ELF-1 (cell line): ENCODE data around the gene TCAF1.
"Not testable (repeated sequence)": the region's sequence is repeated elsewhere in the genome, so short reads cannot be mapped to it uniquely, and the experiment has no call there.

Source experiments
- DNase-seq: peaks from one replicate; pipeline ENCODE4 v3.0.0-alpha.2; 2016; ENCODE audit warnings: low read depth, low spot score

The TCAF1 gene

DNA sequence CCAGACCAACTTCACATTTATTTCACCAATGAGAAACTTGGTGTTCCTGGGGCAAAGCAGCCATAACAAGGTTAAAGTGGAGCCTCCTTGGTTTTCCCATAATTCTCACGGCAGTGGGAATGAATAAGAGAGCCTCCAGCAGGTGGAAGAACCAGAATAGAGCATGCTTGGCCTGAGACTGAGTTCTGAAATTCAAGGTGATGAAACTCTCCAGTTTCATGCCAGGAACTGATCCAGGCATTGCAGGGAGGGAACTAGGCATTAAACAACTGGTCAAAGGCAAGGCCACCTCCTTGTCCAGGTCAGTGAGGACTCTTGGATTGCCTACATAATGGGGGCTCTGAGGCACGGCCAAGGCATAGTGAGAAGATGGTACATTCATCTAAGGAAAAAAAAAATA is 44.0 kb downstream of the TCAF1 start:
- not testable (repeated sequence) for DNase-seq

DNA sequence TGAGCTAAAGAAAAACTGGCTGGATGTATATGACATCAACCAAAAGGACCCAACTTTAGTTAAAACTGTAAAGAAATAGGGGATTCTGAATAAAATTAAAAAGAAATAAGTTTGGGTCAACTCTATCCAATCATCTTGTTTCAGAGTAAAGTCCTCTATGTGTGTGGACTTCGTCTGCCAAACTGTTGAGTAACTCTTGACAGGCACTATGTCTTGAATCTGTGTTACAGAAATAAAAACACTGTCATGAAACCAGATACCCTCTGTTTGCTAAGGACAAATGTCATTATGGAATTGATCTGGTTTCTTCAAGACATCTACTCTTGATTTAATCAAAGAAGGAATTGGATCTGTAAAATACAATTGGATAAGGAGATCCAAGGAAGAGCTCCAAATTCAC is 46.5 kb downstream of the TCAF1 start:
- DNase-seq = not testable (repeated sequence)

DNA sequence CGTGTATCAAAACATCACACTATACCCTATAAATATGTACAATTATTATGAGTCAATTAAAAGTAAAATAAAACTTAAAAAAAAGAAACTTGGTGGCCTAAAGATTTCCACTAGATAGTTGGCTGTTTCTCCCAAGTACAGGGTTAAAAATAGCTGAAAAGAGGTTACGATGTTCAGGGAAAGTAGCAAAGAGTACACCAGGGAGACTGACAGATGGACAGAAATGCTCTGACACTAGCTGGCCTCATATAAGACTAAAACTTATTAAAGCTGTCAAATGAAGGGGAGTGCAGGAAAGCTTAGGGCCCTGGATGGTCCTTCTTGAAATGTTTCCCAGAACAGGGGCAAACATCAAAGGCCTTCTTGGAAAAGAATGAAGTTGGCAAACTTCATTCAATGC is 51.3 kb downstream of the TCAF1 start:
- no peak for DNase-seq

DNA sequence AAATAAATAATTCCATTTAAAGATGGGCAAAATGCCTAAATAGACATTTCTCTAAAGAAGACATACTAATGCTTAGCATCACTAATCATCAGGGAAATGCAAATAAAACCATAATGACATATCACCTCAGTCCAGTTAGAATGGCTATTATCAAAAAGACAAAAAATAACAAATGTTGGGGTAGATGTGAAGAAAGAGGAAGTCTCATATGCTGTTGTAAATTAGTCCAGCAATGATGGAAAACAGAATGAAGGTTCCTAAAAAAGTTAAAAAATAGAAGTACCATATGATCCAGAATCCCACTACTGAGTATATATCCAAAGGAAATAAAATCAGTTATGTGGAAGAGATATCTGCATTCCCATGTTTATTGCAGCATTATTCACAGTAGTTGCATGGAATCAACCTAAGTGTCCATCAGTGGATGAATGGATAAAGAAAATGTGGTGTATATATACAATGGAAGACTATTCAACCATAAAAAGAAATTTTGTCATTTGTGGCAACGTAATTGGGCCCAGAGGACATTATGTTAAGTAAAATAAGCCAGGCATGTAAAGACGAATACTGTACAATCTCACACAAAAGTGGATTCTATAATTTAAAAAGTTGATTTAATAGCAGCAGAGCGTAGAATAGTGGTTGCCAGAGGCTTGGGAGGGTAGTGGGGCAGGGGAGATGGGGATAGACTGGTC is 52.0 kb downstream of the TCAF1 start:
- no peak for DNase-seq

DNA sequence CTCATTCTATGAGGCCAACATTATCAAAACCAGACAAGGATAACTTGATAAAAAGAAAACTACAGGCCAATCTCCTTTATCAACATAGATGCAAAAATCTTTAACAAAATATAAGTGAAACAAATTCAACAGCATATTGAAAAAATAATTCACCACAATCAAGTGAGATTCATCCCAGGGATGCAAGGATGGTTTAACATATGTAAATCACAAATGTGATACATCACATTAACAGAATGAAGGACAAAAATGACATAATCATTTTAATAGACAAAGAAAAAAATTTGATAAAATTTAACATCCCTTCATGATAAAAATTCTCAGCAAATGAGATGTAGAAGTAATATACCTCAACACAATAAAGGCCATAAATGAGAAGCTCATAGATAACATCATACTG is 53.8 kb downstream of the TCAF1 start:
- DNase-seq = no peak

DNA sequence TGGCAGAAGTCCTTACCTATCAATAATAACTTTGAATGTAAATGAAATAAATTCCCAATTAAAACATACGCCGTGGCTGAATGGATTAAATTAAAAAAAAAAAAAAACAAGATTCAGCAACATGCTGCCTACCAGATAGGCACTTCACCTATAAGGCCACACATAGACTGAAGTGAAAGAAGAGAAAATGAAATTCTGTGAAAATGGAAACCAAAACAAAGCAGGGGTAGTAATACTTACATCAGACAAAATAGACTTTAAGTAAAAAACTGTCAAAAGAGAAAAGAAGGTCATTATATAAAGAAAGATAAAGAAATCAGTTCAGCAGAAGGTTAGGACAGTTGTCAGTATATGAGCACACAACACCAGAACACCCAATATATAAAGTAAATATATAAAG is 55.3 kb downstream of the TCAF1 start:
- no peak for DNase-seq

DNA sequence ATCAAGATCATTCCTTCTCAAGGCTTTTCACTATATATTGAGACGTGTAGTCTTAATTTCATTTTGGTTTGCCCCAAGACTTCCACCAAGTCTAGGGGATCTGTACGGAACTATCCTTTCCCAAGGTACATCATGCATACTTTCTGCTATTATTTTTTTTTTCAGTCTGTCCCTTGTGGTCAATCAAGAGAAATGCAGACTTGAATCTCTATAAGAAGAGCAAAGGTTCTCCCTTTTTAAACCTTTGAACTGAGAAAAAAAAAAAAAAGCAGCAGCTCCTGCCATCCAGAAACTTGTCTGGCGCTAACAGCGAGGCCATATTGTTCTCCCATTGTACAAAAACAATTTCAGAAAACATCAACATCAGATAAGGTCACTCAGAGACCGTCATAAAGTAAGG is 60.3 kb downstream of the TCAF1 start:
- not testable (repeated sequence) for DNase-seq

DNA sequence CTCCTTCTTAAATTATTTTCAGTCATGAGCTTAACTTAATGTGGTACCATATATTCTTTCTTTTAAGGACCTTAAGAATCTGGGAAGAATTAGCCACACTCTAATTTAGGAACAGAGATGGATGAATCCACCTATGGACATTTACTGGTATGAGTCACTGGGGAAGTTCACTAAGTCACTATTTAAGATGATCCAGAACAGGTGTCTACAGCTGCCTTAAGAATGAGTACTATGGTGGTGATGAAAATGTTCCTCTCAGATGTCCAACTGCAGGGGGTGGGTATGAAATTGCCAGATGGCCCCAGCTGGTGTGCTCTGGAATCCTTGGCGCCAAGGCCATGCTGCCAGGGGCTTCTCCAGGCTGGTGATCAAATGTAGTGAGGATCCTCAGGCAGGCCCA is 61.9 kb downstream of the TCAF1 start:
- DNase-seq = not testable (repeated sequence)

DNA sequence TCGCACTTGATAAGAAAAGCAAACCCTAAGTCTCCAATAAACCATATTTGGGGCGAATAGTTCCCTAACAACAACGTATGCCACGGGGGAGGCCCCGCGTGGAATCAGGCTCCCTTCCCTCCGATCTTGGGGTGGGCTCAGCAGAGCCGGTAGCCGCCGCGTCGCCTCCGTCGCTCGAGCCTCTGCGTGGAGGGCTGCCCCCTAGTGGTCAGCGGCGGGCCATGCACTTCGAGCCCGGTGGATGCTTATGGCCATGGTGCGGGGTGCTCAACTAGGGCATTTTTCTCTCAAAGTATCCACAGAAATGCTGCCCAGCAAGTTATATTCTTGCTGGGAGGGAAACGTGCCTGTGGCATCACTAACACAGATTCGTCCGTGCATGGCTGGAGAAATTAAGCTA is 64.8 kb downstream of the TCAF1 start:
- not testable (repeated sequence) for DNase-seq

DNA sequence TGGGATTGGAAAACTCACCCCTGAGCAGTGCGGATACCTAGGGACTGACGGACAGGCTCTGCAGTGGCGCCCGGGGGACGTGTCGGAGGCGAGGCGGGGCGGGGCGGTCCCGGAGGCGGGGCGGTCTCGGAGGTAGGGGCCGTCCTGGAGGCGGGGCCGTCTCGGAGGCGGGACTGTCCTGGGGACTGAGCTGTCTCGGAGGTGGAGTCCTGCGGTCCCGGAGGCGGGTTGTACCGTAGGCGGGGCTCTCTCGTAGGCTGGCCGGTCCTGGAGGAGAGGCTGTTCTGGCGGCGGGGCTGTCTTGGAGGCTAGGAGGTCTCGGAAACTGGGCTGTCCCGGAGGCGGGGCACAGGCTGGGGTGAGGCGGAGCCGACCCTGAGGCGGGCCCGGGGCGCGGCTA is 65.4 kb downstream of the TCAF1 start:
- DNase-seq = not testable (repeated sequence)

DNA sequence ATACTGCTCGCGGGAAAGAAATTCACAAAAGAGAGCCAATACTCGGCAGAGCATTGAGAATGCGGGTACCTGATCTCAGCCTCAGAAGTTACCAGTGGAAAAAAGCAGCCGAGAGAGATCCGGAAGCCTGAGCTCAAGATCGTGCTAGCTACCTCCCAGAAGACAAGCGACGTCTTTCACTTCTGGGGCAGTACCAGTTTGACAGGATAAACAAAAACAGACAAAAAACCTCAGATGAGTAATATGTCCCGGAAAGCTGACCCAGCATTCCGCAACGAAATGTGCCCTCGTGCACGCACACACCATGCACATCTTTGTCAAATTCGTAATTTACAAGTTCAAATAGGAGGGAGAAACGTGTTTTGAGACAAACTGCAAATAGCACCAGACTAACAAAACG is 65.9 kb downstream of the TCAF1 start:
- not testable (repeated sequence) for DNase-seq

DNA sequence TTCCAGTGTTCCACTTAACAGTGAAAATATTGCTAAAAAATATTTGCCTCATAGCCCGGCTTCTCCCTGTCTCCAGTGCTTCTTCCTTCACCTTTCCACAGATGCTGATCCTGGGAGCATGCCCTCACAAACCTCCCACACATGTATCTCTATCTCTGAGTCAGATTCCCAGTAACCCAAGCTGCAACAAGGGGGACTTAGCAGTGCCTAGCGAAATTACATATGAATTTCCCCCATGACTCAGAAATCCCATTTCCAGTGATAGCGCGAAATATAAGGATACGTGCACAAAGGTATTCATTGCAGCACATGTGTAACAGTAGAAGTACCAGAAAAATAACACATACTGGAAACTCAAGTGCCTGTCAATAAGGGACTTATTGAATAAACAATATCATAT is 75.4 kb downstream of the TCAF1 start:
- DNase-seq = not testable (repeated sequence)

DNA sequence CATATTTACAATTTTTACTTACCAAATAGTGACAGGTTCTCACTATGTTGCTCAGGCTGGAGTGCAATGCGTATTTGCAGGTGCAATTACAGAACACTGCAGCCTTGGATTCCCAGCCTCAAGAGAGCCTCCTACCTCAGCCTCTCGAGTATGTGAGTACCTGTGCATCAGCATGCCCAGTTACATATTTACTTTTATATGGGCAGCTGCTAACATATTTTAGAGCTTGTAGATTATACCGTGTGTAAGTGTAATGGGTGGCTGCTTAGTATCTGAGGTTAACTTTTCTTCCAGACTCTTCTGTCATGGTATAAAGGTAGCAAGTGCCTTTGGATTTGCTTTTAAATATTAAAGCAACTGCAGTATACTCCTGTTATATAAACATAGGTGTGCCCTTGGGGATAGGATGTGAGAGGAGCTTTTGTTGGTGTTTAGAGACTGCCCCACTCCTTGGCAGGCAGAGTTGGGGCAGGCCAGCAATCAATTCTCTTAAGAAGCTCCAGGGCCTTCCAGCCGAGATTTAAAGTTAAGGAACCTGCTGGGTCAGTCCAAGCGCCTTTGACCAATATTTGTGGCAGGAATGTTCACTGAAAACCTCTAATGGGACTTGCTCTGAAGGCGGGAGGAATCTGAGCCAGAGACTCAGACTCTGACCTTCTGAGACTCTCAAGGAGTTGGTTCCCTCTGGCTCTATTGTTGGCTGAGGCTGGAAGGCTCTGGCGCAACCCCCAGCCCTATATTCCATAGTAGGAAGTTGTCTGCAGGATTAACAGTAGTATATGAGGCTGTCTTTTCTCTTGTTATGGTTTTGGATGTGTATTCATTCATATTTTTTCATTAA is 77.5 kb downstream of the TCAF1 start:
- not testable (repeated sequence) for DNase-seq

DNA sequence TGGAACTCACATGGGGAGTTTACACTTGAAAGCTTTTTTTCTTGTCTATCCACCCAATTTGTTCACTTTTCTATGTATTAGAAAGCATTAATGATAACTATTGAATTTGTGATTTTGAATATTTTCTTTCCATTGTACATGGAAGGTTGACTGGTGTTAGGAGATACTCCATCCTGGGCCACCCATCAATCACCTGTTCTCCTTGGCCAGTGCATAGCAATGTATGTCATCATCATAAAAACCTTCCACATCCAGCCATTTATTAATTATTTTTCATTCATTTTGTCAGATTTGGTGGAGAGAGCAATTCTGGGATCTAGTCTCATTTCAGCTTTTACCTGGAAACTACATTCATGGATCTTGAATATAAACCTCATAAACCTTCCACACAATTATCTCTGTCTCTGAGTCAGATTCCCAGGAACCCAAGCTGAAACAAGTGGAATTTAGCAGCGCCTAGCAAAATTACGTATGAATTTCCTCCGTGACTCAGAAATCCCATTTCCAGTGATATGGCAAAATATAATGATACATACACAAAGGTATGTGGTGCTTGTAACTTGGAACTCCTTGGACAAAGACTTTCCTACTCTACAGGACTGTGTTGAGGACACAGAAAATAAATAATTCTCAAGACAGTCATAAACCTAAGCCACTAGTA is 78.2 kb downstream of the TCAF1 start:
- not testable (repeated sequence) for DNase-seq

DNA sequence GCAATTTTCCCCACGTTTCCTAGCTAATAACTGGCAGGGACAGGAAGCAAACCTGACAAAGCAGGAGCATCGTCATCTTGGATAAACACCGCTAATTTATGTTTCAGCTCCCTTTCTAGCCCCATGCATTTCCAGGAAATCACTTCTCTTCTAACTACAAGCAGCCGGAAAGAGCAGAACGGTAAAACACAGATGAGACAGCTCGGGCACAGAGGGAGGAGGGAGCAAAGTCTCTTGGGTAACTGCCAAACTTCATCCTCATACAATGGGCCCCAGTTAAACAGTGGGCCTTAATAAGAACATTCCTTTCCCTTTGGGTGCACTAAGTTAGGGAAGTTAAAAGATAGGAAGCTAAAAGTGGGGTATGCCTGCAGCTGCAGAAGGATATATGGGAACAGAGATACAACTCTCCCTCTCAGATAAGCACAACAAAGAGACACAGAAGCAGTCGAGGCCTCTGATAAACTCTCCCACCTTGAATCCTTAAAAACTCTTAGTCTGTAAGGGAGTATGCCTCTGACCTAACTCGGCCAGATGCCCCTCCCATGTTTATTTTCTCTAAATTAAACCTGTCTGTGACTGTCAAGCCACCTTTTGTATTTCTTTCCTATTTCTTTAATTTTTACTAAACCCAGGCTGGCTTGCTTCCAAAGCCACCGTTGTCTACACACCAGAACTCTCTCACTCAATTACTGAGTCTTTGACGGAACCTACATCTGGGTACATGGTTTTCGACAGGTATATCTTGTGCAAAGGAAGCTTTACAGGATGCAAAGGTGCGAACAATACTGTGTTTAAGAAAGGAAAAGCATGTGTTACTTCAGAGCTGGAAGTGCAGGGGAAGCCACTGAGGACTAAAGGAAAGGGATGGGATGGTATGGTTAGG is 80.3 kb downstream of the TCAF1 start:
- DNase-seq = not testable (repeated sequence)

DNA sequence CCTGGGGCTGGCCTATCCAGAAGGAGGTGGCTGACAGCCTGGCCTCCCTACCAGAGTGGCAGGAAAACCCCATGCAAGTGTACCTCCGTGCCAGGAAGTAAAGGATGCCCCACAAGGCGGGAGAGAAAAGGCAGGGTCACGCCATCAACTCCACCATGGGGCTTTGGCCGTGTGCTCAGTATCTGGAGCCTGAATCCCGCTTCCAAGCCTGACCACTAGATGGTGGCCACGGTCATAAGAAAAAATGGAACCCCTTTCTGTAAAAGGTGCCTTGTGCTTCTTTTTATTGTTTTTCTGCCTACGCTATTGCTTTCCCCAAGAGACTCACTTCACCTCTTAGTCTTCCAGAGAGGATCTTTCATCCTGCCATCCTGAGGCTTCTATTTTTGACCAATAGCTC is 84.1 kb downstream of the TCAF1 start:
- DNase-seq = not testable (repeated sequence)

DNA sequence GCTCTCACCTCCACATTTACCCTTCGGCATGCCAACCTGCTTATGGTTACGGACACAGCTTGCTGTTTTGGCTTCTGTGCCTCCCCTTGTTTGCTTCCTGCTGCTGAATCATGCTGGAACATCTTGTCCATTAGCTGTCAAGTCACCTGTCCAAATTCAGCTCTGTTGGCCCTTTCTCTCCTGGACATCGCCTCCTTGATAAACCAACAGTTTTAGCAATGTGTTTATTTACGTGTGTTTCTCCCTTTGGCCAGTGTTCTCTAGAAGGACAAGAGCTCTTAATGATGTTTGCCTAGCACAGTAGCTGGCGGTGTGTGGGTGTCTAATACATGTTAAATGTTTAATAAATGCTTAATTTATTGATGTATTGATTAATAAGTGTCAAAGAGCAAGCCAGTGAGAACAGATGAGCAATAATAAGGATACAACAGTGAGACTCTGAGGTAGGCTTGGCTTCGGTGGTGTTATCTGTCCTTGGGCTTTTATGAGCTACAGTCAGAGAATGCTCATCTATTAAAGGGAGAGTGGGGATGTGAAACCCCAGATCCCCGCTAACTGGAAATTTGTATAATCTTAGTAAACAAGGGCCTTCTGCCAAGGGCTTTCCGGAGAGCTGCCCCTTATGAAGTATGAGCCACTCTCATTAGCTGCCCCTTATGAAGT is 85.4 kb downstream of the TCAF1 start:
- not testable (repeated sequence) for DNase-seq

DNA sequence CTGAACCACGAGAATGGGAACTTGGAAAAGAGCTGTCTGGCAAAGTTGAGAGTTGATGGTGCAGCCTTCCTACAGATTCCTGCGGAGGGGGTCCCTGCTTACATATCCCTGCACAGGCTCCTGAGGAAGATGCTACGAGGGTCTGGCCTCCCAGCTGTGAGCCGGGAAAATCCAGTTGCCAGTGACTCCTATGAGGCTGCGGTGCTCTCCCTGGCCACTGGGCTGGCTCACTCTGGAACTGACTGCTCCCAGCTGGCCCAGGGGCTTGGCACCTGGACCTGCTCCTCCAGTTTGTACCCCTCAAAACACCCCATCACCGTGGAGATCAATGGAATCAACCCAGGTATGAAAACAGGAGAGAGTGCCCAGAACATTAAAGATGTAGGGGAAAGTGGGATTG is 91.3 kb downstream of the TCAF1 start:
- DNase-seq = not testable (repeated sequence)

DNA sequence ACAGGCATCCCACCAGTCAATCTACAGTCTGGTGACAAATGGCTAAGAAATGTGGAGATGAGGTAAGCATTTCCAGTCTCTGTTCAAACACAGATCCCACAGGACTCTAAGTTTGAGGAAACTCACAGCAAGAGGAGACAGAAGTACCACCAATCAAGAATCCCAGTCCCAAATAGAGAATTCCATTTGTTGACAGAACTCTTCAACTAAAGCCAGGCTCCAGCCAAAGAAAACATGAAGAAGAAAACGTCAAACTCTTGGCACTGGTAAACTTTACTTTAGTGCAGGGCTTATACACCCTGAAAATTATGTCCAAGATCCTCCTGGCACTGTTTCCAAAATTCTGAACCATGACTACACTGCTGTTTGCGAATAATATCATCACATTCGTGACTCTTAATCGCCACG is 95.3 kb downstream of the TCAF1 start:
- DNase-seq = not testable (repeated sequence)
